Heart left ventricle (tissue), 16 donors: ENCODE data around the gene TEAD1. TPM values are rescaled to one million over a fixed set of nuclear protein-coding genes. Genes with fewer than 3 reads are reported as not detected.

Experiments
- ATAC-seq, 4 donors: fragments of 200-7000 bp; cut with Tn5 transposase; one replicate each; pipeline ENCODE4 v1.9.1; 2020 to 2022; ENCODE audit warnings: moderate library complexity in 4 of 4, mild to moderate bottlenecking in 3 of 4, moderate number of reproducible peaks in 1 of 4
- DNase-seq, 5 donors: peaks; one replicate each; pipeline ENCODE4 v3.0.0-alpha.2; 2020
- H3K27ac ChIP-seq, 12 donors: fragments of 200-600 bp; sonication (generic) in 4 of 12; one replicate each; pipeline versions ENCODE4 v1.5.0 to v1.8.0; 2016 to 2022; ENCODE audit warnings: mild to moderate bottlenecking in 2 of 12
- H3K27me3 ChIP-seq, 9 donors: fragments of 200-600 bp; sonication (generic) in 2 of 9; one replicate each; pipeline versions ENCODE4 v1.5.1 to v1.8.0; 2016 to 2022; ENCODE audit warnings: mild to moderate bottlenecking in 3 of 9
- H3K36me3 ChIP-seq, 9 donors: fragments of 200-600 bp; sonication (generic) in 2 of 9; one replicate each; pipeline versions ENCODE4 v1.5.0 to v1.8.0; 2018 to 2022; ENCODE audit warnings: mild to moderate bottlenecking in 2 of 9
- H3K4me1 ChIP-seq, 12 donors: fragments of 200-600 bp; sonication (generic) in 4 of 12; one replicate each; pipeline versions ENCODE4 v1.5.0 to v1.8.0; 2016 to 2022; ENCODE audit warnings: mild to moderate bottlenecking in 3 of 12
- H3K4me3 ChIP-seq, 12 donors: fragments of 200-600 bp; sonication (generic) in 4 of 12; one replicate each; pipeline versions ENCODE4 v1.5.0 to v1.8.0; 2017 to 2022; ENCODE audit warnings: mild to moderate bottlenecking in 9 of 12, moderate library complexity in 4 of 12
- H3K9me3 ChIP-seq, 12 donors: fragments of 200-600 bp; sonication (generic) in 4 of 12; one replicate each; pipeline versions ENCODE4 v1.5.0 to v1.8.0; 2016 to 2022; ENCODE audit warnings: mild to moderate bottlenecking in 1 of 12
- CTCF ChIP-seq, 12 donors: fragments of 200-600 bp; sonication (generic) in 4 of 12; IDR thresholded peaks; one replicate each; pipeline versions ENCODE4 v1.5.0 to v1.8.0; 2018 to 2022; ENCODE audit warnings: antibody characterized with exemption in 12 of 12, mild to moderate bottlenecking in 5 of 12
- POLR2A ChIP-seq, 2 donors: fragments of 450-650 bp; IDR thresholded peaks; one replicate each; pipeline ENCODE4 v1.6.1; 2017; ENCODE audit warnings: antibody characterized with exemption in 2 of 2, mild to moderate bottlenecking in 2 of 2, moderate library complexity in 2 of 2
- WGBS, 4 donors: extraction: QIAGEN DNeasy Blood & Tissue Kit in 2 of 4; methylation state at CpG; one replicate each; pipeline versions ENCODE4 v1.1.5 to v1.1.7; 2013 to 2018; 5-methylcytosine and 5-hydroxymethylcytosine counted together
- intact Hi-C, 10 donors: fragments of 100-400 bp; cut with DNase I; formaldehyde crosslinking; loops; one replicate each; pipeline versions ENCODE4 v1.11.1 to v1.14.2; 2022
- polyA plus RNA-seq, 2 donors: library from polyadenylated mRNA; stranded (reverse); fragments of 200-250 nt; gene quantifications; one replicate each; pipeline ENCODE4 v1.2.3, GENCODE V29; 2013
- total RNA-seq, 9 donors: library from RNA; depleted of rRNA in 2 of 9; stranded (reverse); fragments of >200 nt in 2 of 9; fragmentation: NEBNext Ultra II Directional in 3 of 9; extraction: Animal tissue kit (Norgen Biotek cat#: 25700) in 3 of 9; gene quantifications; one replicate each; pipeline versions ENCODE4 v1.1.0 to v1.2.4, GENCODE V29; 2016 to 2023
- donor health status: ischemic (EF 13 %, LVEDD 7.1; RV severe dilation, severe dysfunction).
- donor health status: healthy with polysubstance abuse.
- donor health status: DM: no; HTN: yes; CAD: no.
- donor health status: DM: no; HTN: no; CAD: no.
- donor health status: ischemic (EF 25% LVEDD 6.9; RV normal size, moderate dysfunction).
- donor health status: ischemic (EF 25% LVEDD 5.7; RV mildly dilated, moderate dysfunction).
- donor health status: healthy.
- donor health status: DM: yes; HTN: yes; CAD: no.
- donor health status: ischemic (EF 35%, LVEDD 5.7; RV mildly dilated, moderate dysfunction).
- donor health status: nonischemic (EF 11% LVEDD 7.7; RV severe dilation, severe dysfunction).
- donor health status: DM: yes; HTN: yes; CAD: no.
- donor health status: PGD.
- donor health status: ischemic (EF 29% LVEDD 5.4; RV normal size, mild dysfunction).
- donor health status: nonischemic (EF 23%, LVEDD 6.1; RV moderate dilation, normal function).

The TEAD1 gene
- total and polyA plus RNA-seq, 11 donors = 14.4 to 161 (median 113) TPM

DNA sequence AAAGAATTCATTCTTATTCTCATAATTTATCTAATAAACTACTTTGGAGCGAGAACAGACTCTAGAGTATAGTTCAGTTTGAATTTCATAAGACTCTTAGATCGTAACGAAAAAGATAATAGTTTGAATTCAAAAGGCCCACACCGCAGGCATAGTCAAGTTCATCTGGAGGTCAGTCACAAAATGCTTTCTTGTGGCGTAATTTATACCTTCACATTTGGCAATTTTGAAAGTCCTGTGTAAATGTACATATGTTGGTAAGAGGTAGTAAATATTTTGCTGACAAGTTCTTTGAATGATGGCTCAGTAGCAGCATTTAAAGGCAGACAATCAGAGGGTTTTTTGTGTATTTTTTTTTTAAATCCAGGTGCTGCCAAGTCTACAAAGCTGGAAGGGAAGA is 88.1 kb downstream of the TEAD1 start:
- no peak for DNase-seq
- no peaks in the 10 kb centered on the region for H3K27me3 ChIP-seq
- intact Hi-C loops = no loop called here
- H3K9me3 ChIP-seq = no peaks in the 10 kb centered on the region
- TF ChIP-seq POLR2A (IDR thresholded peaks at IDR 0.05) (no peak), CTCF (IDR thresholded peaks at IDR 0.05) (no peak)
- 67 to 76% (median 71%) methylated on average over 5 of the region's 5 CpGs for WGBS, 4 donors
- H3K36me3 ChIP-seq = peaks cover 0 to 15% (median 9%) of the 10 kb centered on the region in 9 donors
- H3K4me3 ChIP-seq = no peak overlapping the region
- peak overlapping the region in 1 of 12 donors; percentile 29 for H3K27ac ChIP-seq
- no peak for ATAC-seq
- peaks cover 0 to 61% (median 24%) of the 10 kb centered on the region in 12 donors for H3K4me1 ChIP-seq

- 80 to 91% (median 87%) methylated on average over 4 of the region's 4 CpGs for WGBS, 4 donors
- H3K27ac ChIP-seq = peak overlapping the region in 1 of 12 donors; percentile 29
- no peak for DNase-seq
- intact Hi-C loops = no loop called here
- TF ChIP-seq CTCF (IDR thresholded peaks at IDR 0.05) = no peak
- TF ChIP-seq POLR2A (IDR thresholded peaks at IDR 0.05) = no peak
- H3K4me3 ChIP-seq = no peak overlapping the region
- ATAC-seq = no peak
- H3K27me3 ChIP-seq = no peaks in the 10 kb centered on the region
- no peaks in the 10 kb centered on the region for H3K9me3 ChIP-seq
- H3K4me1 ChIP-seq = peaks cover 3 to 63% (median 28%) of the 10 kb centered on the region in 12 donors
- H3K36me3 ChIP-seq = peaks cover 0 to 15% (median 9%) of the 10 kb centered on the region in 9 donors
Observed at GRCh38 chr11:12762696-12763324, 88.6 kb downstream of the TEAD1 start.

- WGBS, 4 donors = 70 to 76% (median 75%) methylated on average over 8 of the region's 8 CpGs
- H3K36me3 ChIP-seq = peaks cover 0 to 15% (median 9%) of the 10 kb centered on the region in 9 donors
- peaks cover 3 to 78% (median 42%) of the 10 kb centered on the region in 12 donors for H3K4me1 ChIP-seq
- H3K4me3 ChIP-seq = no peak overlapping the region
- DNase-seq (no peak), ATAC-seq (no peak)
- H3K9me3 ChIP-seq = no peaks in the 10 kb centered on the region
- intact Hi-C loops = no loop called here
- no peak for TF ChIP-seq CTCF (IDR thresholded peaks at IDR 0.05)
- H3K27me3 ChIP-seq = no peaks in the 10 kb centered on the region
- H3K27ac ChIP-seq = peak overlapping the region in 1 of 12 donors; percentile 3
Observed at GRCh38 chr11:12764187-12764914, 90.1 kb downstream of the TEAD1 start.

- peaks cover 3 to 87% (median 51%) of the 10 kb centered on the region in 12 donors for H3K4me1 ChIP-seq
Observed at GRCh38 chr11:12765428-12765827, 91.2 kb downstream of the TEAD1 start.

More at GRCh38 chr11:12765428-12765827, 91.2 kb downstream of the TEAD1 start:
- H3K4me3 ChIP-seq = no peak overlapping the region
- H3K36me3 ChIP-seq = peaks cover 0 to 15% (median 9%) of the 10 kb centered on the region in 9 donors
- 47 to 60% (median 56%) methylated on average over 3 of the region's 3 CpGs for WGBS, 4 donors
- no peaks in the 10 kb centered on the region for H3K27me3 ChIP-seq
- intact Hi-C loops = no loop called here
- H3K27ac ChIP-seq = peak overlapping the region in 6 of 12 donors; percentile 42 to 66 (median 48)
- TF ChIP-seq CTCF (IDR thresholded peaks at IDR 0.05) = no peak
- no peak for TF ChIP-seq POLR2A (IDR thresholded peaks at IDR 0.05)
- DNase-seq (peak; percentile 51 to 67 (median 57)), ATAC-seq (peak; percentile 63 to 85 (median 76))
- H3K9me3 ChIP-seq = no peaks in the 10 kb centered on the region
